GM10266 (cell line): Measurements from ENCODE around the gene MYOCD.

ENCODE experiments used
- DNase-seq: peaks from one replicate; pipeline ENCODE4 v3.0.0; 2012; ENCODE audit errors: extremely low spot score
- TF ChIP-seq, protein P1 (sequence below): IDR thresholded peaks from 2 replicates; pipeline ENCODE4 v1.5.1; 2012; ENCODE audit warnings: mild to moderate bottlenecking, low read depth; ENCODE audit not compliant: control insufficient read depth, insufficient read depth; ENCODE audit errors: missing control alignments

The MYOCD gene

GRCh38 chr17:12665263-12666210 is at the start of gene MYOCD:
MYOCD (plus strand) TSS chr17:12665890; CDS start chr17:12666189, 299 bp downstream.
- DNase-seq = peak; percentile 36
- TF ChIP-seq, protein P1, sequence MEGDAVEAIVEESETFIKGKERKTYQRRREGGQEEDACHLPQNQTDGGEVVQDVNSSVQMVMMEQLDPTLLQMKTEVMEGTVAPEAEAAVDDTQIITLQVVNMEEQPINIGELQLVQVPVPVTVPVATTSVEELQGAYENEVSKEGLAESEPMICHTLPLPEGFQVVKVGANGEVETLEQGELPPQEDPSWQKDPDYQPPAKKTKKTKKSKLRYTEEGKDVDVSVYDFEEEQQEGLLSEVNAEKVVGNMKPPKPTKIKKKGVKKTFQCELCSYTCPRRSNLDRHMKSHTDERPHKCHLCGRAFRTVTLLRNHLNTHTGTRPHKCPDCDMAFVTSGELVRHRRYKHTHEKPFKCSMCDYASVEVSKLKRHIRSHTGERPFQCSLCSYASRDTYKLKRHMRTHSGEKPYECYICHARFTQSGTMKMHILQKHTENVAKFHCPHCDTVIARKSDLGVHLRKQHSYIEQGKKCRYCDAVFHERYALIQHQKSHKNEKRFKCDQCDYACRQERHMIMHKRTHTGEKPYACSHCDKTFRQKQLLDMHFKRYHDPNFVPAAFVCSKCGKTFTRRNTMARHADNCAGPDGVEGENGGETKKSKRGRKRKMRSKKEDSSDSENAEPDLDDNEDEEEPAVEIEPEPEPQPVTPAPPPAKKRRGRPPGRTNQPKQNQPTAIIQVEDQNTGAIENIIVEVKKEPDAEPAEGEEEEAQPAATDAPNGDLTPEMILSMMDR = no peak

GRCh38 chr17:12616161-12616560 is 49.5 kb upstream of the MYOCD start:
- TF ChIP-seq, protein P1 = no peak
- DNase-seq = no peak

DNA sequence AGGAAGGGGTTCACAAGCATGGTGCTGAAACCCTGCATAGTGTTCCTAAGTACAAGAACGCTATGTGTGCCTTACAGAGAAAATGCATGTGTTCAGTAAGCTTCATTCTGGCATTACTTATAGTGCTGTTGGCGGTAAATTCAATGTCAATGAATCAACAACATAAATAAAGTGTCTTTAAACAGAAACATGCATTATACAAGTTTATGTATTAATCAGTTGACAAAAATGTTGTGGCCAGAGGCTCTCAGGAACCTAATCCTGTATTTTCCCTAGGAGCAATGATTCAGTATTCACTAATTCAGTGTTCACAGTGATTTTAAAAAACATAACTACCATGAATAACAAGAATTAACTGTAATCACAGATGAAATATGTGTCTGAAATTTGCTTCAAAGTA is 47.1 kb upstream of the MYOCD start:
- TF ChIP-seq, protein P1 = no peak
- DNase-seq = no peak

- DNase-seq = no peak
- TF ChIP-seq, protein P1 = no peak
Measured at GRCh38 chr17:12619459-12620199, 46.1 kb upstream of the MYOCD start.

- TF ChIP-seq, protein P1 = no peak
- DNase-seq = no peak
Measured at GRCh38 chr17:12620200-12620720, 45.4 kb upstream of the MYOCD start.

GRCh38 chr17:12622726-12623125 is 43.0 kb upstream of the MYOCD start:
- TF ChIP-seq, protein P1 = no peak
- DNase-seq = no peak
